GM12878 (cell line): ENCODE results near the gene ATP6V1G1. TPM values are rescaled to one million over a fixed set of nuclear protein-coding genes. Genes with fewer than 3 reads are reported as not detected.

ENCODE experiments used
- ATAC-seq: fragments of 200-7000 bp; cut with Tn5 transposase; 3 replicates; pipeline ENCODE4 v1.9.1; 2020; ENCODE audit warnings: mild to moderate bottlenecking, moderate library complexity
- BruUV-seq: library from RNA; stranded (reverse); fragments of 400-500 nt; replicated peaks from 2 replicates; lab custom pipeline; 2021; lab: Mats Ljungman, UMichigan
- CTCF ChIA-PET: fragments of 300-600 bp; sonication (Branson Sonifier 250); formaldehyde crosslinking; extraction: SDS; loops from one replicate; lab custom pipeline; 2021; ENCODE audit warnings: inconsistent platforms; lab: Yijun Ruan, JAX
- POLR2A ChIA-PET: fragments of 350-600 bp; formaldehyde crosslinking; extraction: SDS; loops from one replicate; lab custom pipeline; 2021; ENCODE audit warnings: inconsistent platforms; lab: Charles Lee
- RAD21 ChIA-PET: fragments of 300-600 bp; sonication (Branson Sonifier 250); formaldehyde crosslinking; loops from one replicate; lab custom pipeline; 2023; ENCODE audit warnings: antibody characterized with exemption; ENCODE audit not compliant: unreplicated experiment; lab: Charles Lee
- SMC1A ChIA-PET: fragments of 300-600 bp; sonication (Branson Sonifier 250); formaldehyde crosslinking; loops from one replicate; lab custom pipeline; 2023; ENCODE audit not compliant: unreplicated experiment, uncharacterized antibody; lab: Charles Lee
- DNase-seq: peaks from one replicate; pipeline ENCODE4 v3.0.0-alpha.2; 2011; ENCODE audit warnings: low read depth, low spot score
- FAIRE-seq: peaks from 3 replicates; lab custom pipeline; 2011; peaks lifted over from hg19 to GRCh38; lab: Jason Lieb, UNC
- H2AFZ ChIP-seq: 2 replicates; pipeline ENCODE4 v1.6.0; 2011; ENCODE audit warnings: low read depth, low read length, control low read depth; ENCODE audit not compliant: control insufficient read depth
- H3K27ac ChIP-seq: 2 replicates; pipeline ENCODE4 v1.5.1; 2011; ENCODE audit warnings: control low read depth; ENCODE audit not compliant: control insufficient read depth, insufficient read depth
- H3K27me3 ChIP-seq, 2 experiments: replicated peaks in 1 of 2; 2 replicates each; pipeline versions ENCODE4 v1.6.0 to v1.6.1; 2011; ENCODE audit warnings: low read length in 1 of 2; ENCODE audit not compliant: control insufficient read depth in 2 of 2, insufficient read depth in 2 of 2
- H3K36me3 ChIP-seq, 2 experiments: 2 replicates each; pipeline ENCODE4 v1.5.1; 2011; ENCODE audit warnings: low read length in 1 of 2; ENCODE audit not compliant: control insufficient read depth in 2 of 2, insufficient read depth in 2 of 2
- H3K4me1 ChIP-seq: 2 replicates; pipeline ENCODE4 v1.6.1; 2011; ENCODE audit warnings: mild to moderate bottlenecking, low read length, moderate library complexity, mixed read lengths; ENCODE audit not compliant: control insufficient read depth, insufficient read depth
- H3K4me2 ChIP-seq: 2 replicates; pipeline ENCODE4 v1.6.0; 2011; ENCODE audit warnings: control low read depth; ENCODE audit not compliant: control insufficient read depth, insufficient read depth
- H3K4me3 ChIP-seq: fragments of 200-600 bp; sonication (generic); 2 replicates; pipeline ENCODE4 v1.5.1; 2016
- H3K79me2 ChIP-seq: 2 replicates; pipeline ENCODE4 v1.6.0; 2011; ENCODE audit warnings: low read length; ENCODE audit not compliant: control insufficient read depth, insufficient read depth
- H3K9ac ChIP-seq: 2 replicates; pipeline ENCODE4 v1.8.0; 2011; ENCODE audit warnings: low read length, control low read depth, mixed read lengths; ENCODE audit not compliant: control insufficient read depth, insufficient read depth
- H3K9me3 ChIP-seq: replicated peaks from 3 replicates; pipeline ENCODE4 v1.5.1; 2011; ENCODE audit warnings: mild to moderate bottlenecking, low read length; ENCODE audit not compliant: control insufficient read depth, insufficient read depth
- H4K20me1 ChIP-seq: 2 replicates; pipeline ENCODE4 v1.6.0; 2011; ENCODE audit not compliant: control insufficient read depth, insufficient read depth
- CBX5 ChIP-seq: sonication (generic); IDR thresholded peaks from 2 replicates; pipeline ENCODE4 v1.6.1; 2016; ENCODE audit warnings: low read depth, moderate library complexity, mild to moderate bottlenecking, inconsistent platforms
- CUX1 ChIP-seq: IDR thresholded peaks from 2 replicates; pipeline ENCODE4 v1.6.1; 2012; ENCODE audit warnings: improper control_type of control experiment, low read depth, low read length; ENCODE audit not compliant: insufficient replicate concordance
- KAT2A ChIP-seq: conservative IDR thresholded peaks from 2 replicates; pipeline ENCODE4 v1.6.1; 2011; ENCODE audit warnings: low read depth, low read length; ENCODE audit not compliant: control insufficient read depth
- NFIC ChIP-seq: IDR thresholded peaks from 2 replicates; pipeline ENCODE4 v1.6.1; 2012; ENCODE audit warnings: low read depth, mild to moderate bottlenecking, inconsistent platforms, low read length, moderate library complexity
- NFXL1 ChIP-seq: fragments of 450-650 bp; IDR thresholded peaks from 2 replicates; pipeline ENCODE4 v1.6.1; 2017; ENCODE audit warnings: antibody characterized with exemption, mild to moderate bottlenecking, borderline replicate concordance
- NR2F1 ChIP-seq: fragments of 450-650 bp; conservative IDR thresholded peaks from 2 replicates; pipeline ENCODE4 v1.6.1; 2017; ENCODE audit warnings: mild to moderate bottlenecking
- NRF1 ChIP-seq: conservative IDR thresholded peaks from 2 replicates; pipeline ENCODE4 v1.6.1; 2011; ENCODE audit warnings: mild to moderate bottlenecking, low read depth, low read length, improper control_type of control experiment
- PAX8 ChIP-seq: fragments of 450-650 bp; IDR thresholded peaks from 2 replicates; pipeline ENCODE4 v1.6.1; 2017; ENCODE audit warnings: mild to moderate bottlenecking, moderate library complexity
- PRDM15 ChIP-seq: fragments of 450-650 bp; formaldehyde crosslinking; IDR thresholded peaks from 2 replicates; pipeline ENCODE4 v1.4.0; 2020; ENCODE audit warnings: mild to moderate bottlenecking, moderate library complexity
- RAD21 ChIP-seq: IDR thresholded peaks from 2 replicates; pipeline ENCODE4 v1.6.1; 2011; ENCODE audit warnings: mild to moderate bottlenecking, low read depth, low read length, moderate library complexity; ENCODE audit not compliant: insufficient read depth
- SMAD1 ChIP-seq: fragments of 450-650 bp; IDR thresholded peaks from 2 replicates; pipeline ENCODE4 v1.6.1; 2018; ENCODE audit warnings: mild to moderate bottlenecking, low read depth; ENCODE audit not compliant: partially characterized antibody
- WRNIP1 ChIP-seq: IDR thresholded peaks from 2 replicates; pipeline ENCODE4 v1.6.1; 2011; ENCODE audit warnings: low read depth, low read length, improper control_type of control experiment, borderline replicate concordance
- WGBS: methylation state at CpG from one replicate; pipeline ENCODE4 v1.1.6; 2016; ENCODE audit warnings: low lambda C conversion rate; ENCODE audit not compliant: insufficient replicate concordance, insufficient coverage; ENCODE audit errors: missing lambda C conversion rate; 5-methylcytosine and 5-hydroxymethylcytosine counted together
- in situ Hi-C: fragments of 300-500 bp; cut with MboI; formaldehyde crosslinking; loops from 9 replicates; pipeline ENCODE4 v1.14.3; 2018; ENCODE audit warnings: mixed read lengths
- intact Hi-C: fragments of 100-400 bp; cut with micrococcal nuclease; formaldehyde crosslinking; loops from one replicate; pipeline ENCODE4 v1.14.2; 2022; ENCODE audit not compliant: unreplicated experiment
- polyA plus RNA-seq, 11 experiments: library from polyadenylated mRNA; depleted of rRNA in 4 of 11; unstranded in 6 of 11; stranded (reverse) in 5 of 11; fragments of >200 nt; fragmentation: Nextera tagmentation in 4 of 11; fragmentation: Illumina TruSeq in 1 of 11; extraction: Ambion mirVana in 4 of 11; extraction: Trizol in 1 of 11; gene quantifications; 1 replicate in 1 of 11; 2 replicates in 10 of 11; pipeline versions ENCODE4 v1.2.1 to v1.2.3, GENCODE V29; 2011 to 2016; ENCODE audit warnings: inconsistent platforms in 2 of 11, missing spikeins in 2 of 11, low read depth in 1 of 11
- total RNA-seq, 4 experiments: library from RNA; depleted of rRNA in 3 of 4; stranded (reverse); fragments of >200 nt in 3 of 4; fragmentation: Illumina TruSeq in 1 of 4; extraction: Trizol in 1 of 4; gene quantifications; 2 replicates each; pipeline versions ENCODE4 v1.2.1 to v1.2.3, GENCODE V29; 2013 to 2021

The ATP6V1G1 gene
- total and polyA plus RNA-seq, 10 of the 15 experiments (the other 5 are each of a cell fraction or from before 2014, with no cell fraction given) = 34.2 to 204 (median 82.5) TPM

GRCh38 chr9:114588651-114589526 lies 1.3 kb downstream of the ATP6V1G1 start (continued):
- no peak for TF ChIP-seq PRDM15 (CRISPR knock-in tag)
- no peak for TF ChIP-seq NFXL1
- no peak for TF ChIP-seq WRNIP1
- TF ChIP-seq NFIC = no peak

- in situ Hi-C loops = loop anchor here (5.0 kb wide), 1 partner anchor 62 kb away; no protein-coding TSS in a partner anchor
- DNase-seq = no peak
- H3K79me2 ChIP-seq = peaks cover 63% of the 10 kb centered on the region
- ChIA-PET SMC1A (interaction anchor here (5.8 to 7.8 kb wide), 2 partner anchors 16 to 63 kb away, joined by 99 to 189 read pairs; no protein-coding TSS in a partner anchor), CTCF (interaction anchor here (0.9 to 7.4 kb wide), 4 partner anchors 15 to 184 kb away, joined by 3 to 277 read pairs (median 46); no protein-coding TSS in a partner anchor), POLR2A (interaction anchor here (0.6 to 6.9 kb wide), 3 partner anchors 16 to 996 kb away, joined by 4 to 68 read pairs (median 6); no protein-coding TSS in a partner anchor), RAD21 (interaction anchor here (0.7 to 7.0 kb wide), 6 partner anchors 14 to 804 kb away, joined by 4 to 187 read pairs (median 33); no protein-coding TSS in a partner anchor)
- H4K20me1 ChIP-seq = no peaks in the 10 kb centered on the region; the same call in 1 of the 2 replicates
- H3K27me3 ChIP-seq = no peaks in the 10 kb centered on the region
- H3K36me3 ChIP-seq = peaks cover 5 to 15% of the 10 kb centered on the region in 2 experiments; a peak in 3 of 4 replicates
- no peaks in the 10 kb centered on the region; the same call in 1 of the 2 replicates for H3K4me1 ChIP-seq
- intact Hi-C loops = loop anchor here (1.0 to 5.0 kb wide), 2 partner anchors 106 to 183 kb away; no protein-coding TSS in a partner anchor
- no peak overlapping the region; the same call in 1 of the 2 replicates for H3K4me2 ChIP-seq
- H2AFZ ChIP-seq = no peak overlapping the region
- no peaks in the 10 kb centered on the region for H3K9me3 ChIP-seq
- 98% methylated on average over 6 of the region's 6 CpGs for WGBS
- H3K27ac ChIP-seq = no peak overlapping the region
- ATAC-seq = no peak
- FAIRE-seq = no peak
- H3K4me3 ChIP-seq = no peak overlapping the region
- BruUV-seq = no TSS peak
- no peak overlapping the region for H3K9ac ChIP-seq
- no peak for TF ChIP-seq PAX8
- TF ChIP-seq RAD21 = no peak
- no peak for TF ChIP-seq NRF1
- no peak for TF ChIP-seq KAT2A
- no peak for TF ChIP-seq CUX1
- no peak for TF ChIP-seq SMAD1
- no peak for TF ChIP-seq CBX5
- TF ChIP-seq NR2F1 = no peak
Observed at GRCh38 chr9:114590328-114590727, 2.8 kb downstream of the ATP6V1G1 start.
